Panc1 (cell line): ENCODE data around the gene CSRP3. TPM values are rescaled to one million over a fixed set of nuclear protein-coding genes. Genes with fewer than 3 reads are reported as not detected.

Experiments used
- ATAC-seq: fragments of 200-7000 bp; cut with Tn5 transposase; 2 replicates; pipeline ENCODE4 v1.9.1; 2020; ENCODE audit warnings: mild to moderate bottlenecking, moderate library complexity
- BruUV-seq: library from RNA; stranded (reverse); fragments of 400-500 nt; replicated peaks from 2 replicates; lab custom pipeline; 2021; lab: Mats Ljungman, UMichigan
- CTCF ChIA-PET: fragments of 300-600 bp; sonication (Branson Sonifier 250); formaldehyde crosslinking; loops from one replicate; lab custom pipeline; 2022; ENCODE audit warnings: antibody characterized with exemption; lab: Charles Lee
- POLR2A ChIA-PET: fragments of 300-600 bp; sonication (Branson Sonifier 250); formaldehyde crosslinking; loops from one replicate; lab custom pipeline; 2022; ENCODE audit warnings: antibody characterized with exemption; lab: Charles Lee
- DNase-seq: peaks from one replicate; pipeline ENCODE4 v3.0.0-alpha.2; 2010; ENCODE audit warnings: low read depth, low spot score
- H3K27ac ChIP-seq: 2 replicates; pipeline ENCODE4 v1.5.1; 2011; ENCODE audit warnings: mild to moderate bottlenecking, low read length, inconsistent platforms
- H3K27me3 ChIP-seq: fragments of 200-500 bp; sonication (Bioruptor generic); 2 replicates; pipeline ENCODE4 v1.6.0; 2014; ENCODE audit warnings: low read length, inconsistent platforms; ENCODE audit not compliant: control insufficient read depth, insufficient read depth
- H3K36me3 ChIP-seq: fragments of 200-500 bp; sonication (Bioruptor generic); 2 replicates; pipeline ENCODE4 v1.5.1; 2014; ENCODE audit warnings: inconsistent platforms, mild to moderate bottlenecking, low read length, moderate library complexity; ENCODE audit not compliant: control insufficient read depth, insufficient read depth
- H3K4me1 ChIP-seq: 2 replicates; pipeline ENCODE4 v1.5.1; 2011; ENCODE audit warnings: inconsistent platforms, mild to moderate bottlenecking, low read length, moderate library complexity; ENCODE audit not compliant: control insufficient read depth, insufficient read depth
- H3K4me3 ChIP-seq, 2 experiments: 2 replicates each; pipeline ENCODE4 v1.5.1; 2011 to 2012; ENCODE audit warnings: low read depth in 2 of 2, low read length in 2 of 2, mild to moderate bottlenecking in 2 of 2, inconsistent platforms in 1 of 2, moderate library complexity in 1 of 2
- H3K9me3 ChIP-seq: fragments of 200-500 bp; sonication (Bioruptor generic); 2 replicates; pipeline ENCODE4 v1.5.1; 2014; ENCODE audit warnings: low read depth, mild to moderate bottlenecking, inconsistent platforms, low read length, moderate library complexity; ENCODE audit not compliant: control insufficient read depth, insufficient read depth
- CTCF ChIP-seq: fragments of 450-650 bp; IDR thresholded peaks from 2 replicates; pipeline ENCODE4 v1.5.1; 2017; ENCODE audit warnings: mild to moderate bottlenecking
- POLR2AphosphoS5 ChIP-seq: IDR thresholded peaks from 2 replicates; pipeline ENCODE4 v1.6.1; 2012; ENCODE audit warnings: mild to moderate bottlenecking, low read depth, low read length, moderate library complexity
- REST ChIP-seq, 2 experiments: IDR thresholded peaks; 2 replicates each; pipeline ENCODE4 v1.6.1; 2011 to 2012; ENCODE audit warnings: low read depth in 2 of 2, control low read depth in 1 of 2, low read length in 1 of 2, mild to moderate bottlenecking in 1 of 2, moderate library complexity in 1 of 2; ENCODE audit not compliant: insufficient read depth in 1 of 2
- SIN3A ChIP-seq: IDR thresholded peaks from 2 replicates; pipeline ENCODE4 v1.6.1; 2012; ENCODE audit warnings: low read depth, mild to moderate bottlenecking, low read length, moderate library complexity, borderline replicate concordance; ENCODE audit not compliant: insufficient read depth
- TCF7L2 ChIP-seq: IDR thresholded peaks from 2 replicates; pipeline ENCODE4 v1.6.1; 2011; ENCODE audit warnings: mild to moderate bottlenecking, low read depth, low read length, inconsistent platforms
- in situ Hi-C: cut with HindIII; loops from 2 replicates; pipeline ENCODE4 v1.10.0; 2016; ENCODE audit warnings: low sequenced_read_pairs, low pct_unique_long_range_greater_than_20kb
- intact Hi-C: fragments of 100-400 bp; cut with micrococcal nuclease; formaldehyde crosslinking; loops from one replicate; pipeline ENCODE4 v1.10.0; 2022; ENCODE audit not compliant: unreplicated experiment
- total RNA-seq: library from RNA; stranded (reverse); gene quantifications from one replicate; pipeline ENCODE4 v1.2.1, GENCODE V29; 2021; ENCODE audit not compliant: unreplicated experiment

CSRP3 gene
- total RNA-seq, 1 experiment from 2014 or later: not detected

DNA sequence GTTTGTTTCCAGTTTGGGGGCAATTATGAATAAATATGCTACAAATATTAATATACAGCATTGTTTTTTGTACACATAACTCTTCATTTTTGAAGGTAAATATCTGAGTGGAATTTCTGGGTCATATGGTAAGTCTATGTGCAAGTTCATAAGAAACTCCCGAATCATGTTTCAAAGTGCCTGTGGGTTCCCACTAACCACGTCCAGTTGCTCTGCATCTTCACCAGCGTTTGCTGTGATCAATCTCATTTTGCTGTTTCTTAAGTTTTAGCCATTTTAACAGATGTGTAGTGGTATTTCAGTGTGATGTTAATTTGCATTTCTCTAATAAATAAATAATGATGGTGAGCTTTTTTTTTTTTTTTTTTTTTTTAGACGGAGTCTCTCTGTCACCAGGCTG lies 14.2 kb upstream of the CSRP3 start:
- in situ Hi-C loops (no loop called here), intact Hi-C loops (no loop called here)
- Histone ChIP-seq H3K27me3 (no peaks in the 10 kb centered on the region; the same call in 1 of the 2 replicates), H3K36me3 (no peaks in the 10 kb centered on the region), H3K4me3 (no peak overlapping the region), H3K9me3 (no peaks in the 10 kb centered on the region), H3K27ac (no peak overlapping the region), H3K4me1 (no peaks in the 10 kb centered on the region)
- no TSS peak for BruUV-seq
- ATAC-seq (no peak), DNase-seq (no peak)
- ChIA-PET POLR2A (interaction anchor here (0.6 kb wide), 1 partner anchor 11 kb away, joined by 6 read pairs; no protein-coding TSS in a partner anchor), CTCF (no interaction called here)
- TF ChIP-seq CTCF: no peak
- no peak for TF ChIP-seq TCF7L2
- TF ChIP-seq REST (IDR thresholded peaks at IDR 0.05; ENCODE audit: insufficient read depth in 1 of 2, low read depth in 2 of 2, low read length in 1 of 2): no peak
- no peak for TF ChIP-seq POLR2AphosphoS5
- TF ChIP-seq SIN3A: no peak

GRCh38 chr11:19209617-19210370 lies 8.0 kb upstream of the CSRP3 start:
- ATAC-seq (no peak), DNase-seq (no peak)
- intact Hi-C loops (no loop called here), in situ Hi-C loops (no loop called here)
- Histone ChIP-seq H3K27ac (no peak overlapping the region), H3K4me3 (no peak overlapping the region), H3K27me3 (peaks cover 5% of the 10 kb centered on the region; the same call in 1 of the 2 replicates), H3K4me1 (no peaks in the 10 kb centered on the region), H3K9me3 (no peaks in the 10 kb centered on the region), H3K36me3 (no peaks in the 10 kb centered on the region)
- no TSS peak for BruUV-seq
- TF ChIP-seq TCF7L2 (no peak), SIN3A (no peak), POLR2AphosphoS5 (no peak), REST (IDR thresholded peaks at IDR 0.05; ENCODE audit: insufficient read depth in 1 of 2, low read depth in 2 of 2, low read length in 1 of 2) (no peak), CTCF (no peak)
- CTCF ChIA-PET: interaction anchor here (0.7 kb wide), 1 partner anchor 15 kb away, joined by 8 read pairs; no protein-coding TSS in a partner anchor
- POLR2A ChIA-PET: no interaction called here
